Measurements from ENCODE around the gene SH3BP1. TPM values are rescaled to one million over a fixed set of nuclear protein-coding genes. Genes with fewer than 3 reads are reported as not detected.
A peak's percentile ranks its signal among the peaks of the same experiment; 100 is the strongest.

The SH3BP1 gene
- total and polyA plus RNA-seq, 2 of the 13 experiments (the other 11 are each of a cell fraction or from before 2014, with no cell fraction given) = 8.4 to 18.5 TPM

DNA sequence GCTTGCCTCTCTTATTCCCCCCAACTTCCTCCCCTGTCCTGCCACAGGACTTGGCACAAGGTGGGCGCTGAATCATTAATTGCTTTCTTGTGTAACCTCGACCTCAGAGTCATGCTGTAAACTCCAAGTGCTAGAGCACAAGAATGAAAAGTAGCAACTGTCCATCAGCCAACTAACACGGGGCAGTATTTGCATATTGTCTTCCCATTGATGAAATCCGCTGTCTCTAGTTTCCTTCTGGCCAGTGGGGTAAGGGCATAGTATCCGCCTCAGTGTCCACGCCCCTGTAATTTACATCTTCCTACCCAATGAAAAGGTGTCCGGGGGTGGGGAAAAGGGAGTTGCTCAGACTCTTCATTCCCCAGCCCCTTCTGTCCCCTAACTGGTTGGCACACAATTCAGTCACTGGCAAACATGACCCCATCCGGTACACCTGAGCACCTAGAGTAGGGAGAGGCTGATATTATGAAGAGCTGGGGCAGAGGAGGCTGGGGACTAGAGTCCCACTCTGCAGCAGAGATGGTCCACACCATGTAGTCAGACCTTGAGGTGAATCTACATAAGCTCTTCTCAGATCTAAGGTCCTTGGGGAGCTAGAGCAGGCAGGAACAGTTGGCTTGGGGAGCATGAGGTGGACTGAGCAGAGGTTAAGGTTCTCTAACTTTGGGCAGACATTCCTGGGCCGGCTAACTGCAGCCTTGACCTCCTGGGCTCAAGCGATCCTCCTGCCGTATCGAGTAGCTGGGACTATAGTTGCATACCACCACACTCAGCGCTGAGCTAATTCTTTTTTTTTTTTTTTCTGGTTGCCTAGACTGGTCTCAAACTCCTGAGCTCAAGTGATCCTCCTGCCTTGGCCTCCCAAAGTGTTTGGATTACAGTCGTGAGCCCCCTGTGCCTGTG is 37.7 kb upstream of the SH3BP1 start (continued):
- TF ChIP-seq, protein P1, sequence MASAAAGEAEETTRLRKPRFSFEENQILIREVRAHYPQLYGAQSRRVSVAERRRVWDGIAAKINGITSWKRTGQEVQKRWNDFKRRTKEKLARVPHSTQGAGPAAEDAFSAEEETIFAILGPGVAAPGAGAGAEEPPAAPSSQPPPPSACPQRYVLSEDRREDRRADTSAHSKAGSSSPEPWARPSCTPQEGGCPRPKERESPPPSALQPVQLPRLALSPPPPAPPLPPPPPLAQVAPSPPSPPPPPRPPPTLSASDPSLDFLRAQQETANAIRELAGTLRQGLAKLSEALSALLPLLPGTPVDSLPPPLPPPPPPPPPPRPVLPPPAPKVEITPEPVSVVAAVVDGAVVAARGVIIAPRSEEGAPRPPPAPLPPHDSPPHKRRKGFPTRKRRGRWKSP (CRISPR knock-in tag; IDR thresholded peaks at IDR 0.05) = no peak
- TF ChIP-seq MIER3 (CRISPR knock-in tag; IDR thresholded peaks at IDR 0.05; ENCODE audit: borderline replicate concordance) (0 out of 2 replicates have a peak, but pooled peaks have one; percentile 14), ZMAT3 (CRISPR knock-in tag; conservative IDR thresholded peaks at IDR 0.05) (no peak), ZNF746 (CRISPR knock-in tag; IDR thresholded peaks at IDR 0.05) (no peak), EZH2 (conservative IDR thresholded peaks at IDR 0.05; ENCODE audit: low read depth, low read length) (no peak), TEAD3 (CRISPR knock-in tag; optimal IDR thresholded peaks at IDR 0.05; ENCODE audit: borderline replicate concordance) (peak; percentile 86), THAP11 (CRISPR knock-in tag; IDR thresholded peaks at IDR 0.05) (peak; percentile 36; the same call in 1 of the 2 replicates), ZNF761 (CRISPR knock-in tag; conservative IDR thresholded peaks at IDR 0.05) (no peak), ATAD3A (CRISPR knock-in tag; IDR thresholded peaks at IDR 0.05) (no peak), ZFX (CRISPR knock-in tag; IDR thresholded peaks at IDR 0.05; ENCODE audit: low read depth) (no peak), HNF4A (CRISPR knock-in tag; IDR thresholded peaks at IDR 0.05) (peak; percentile 47; the same call in 1 of the 2 replicates), MXD4 (CRISPR knock-in tag; IDR thresholded peaks at IDR 0.05) (0 out of 2 replicates have a peak, but pooled peaks have one; percentile 21), REXO4 (CRISPR knock-in tag; IDR thresholded peaks at IDR 0.05; ENCODE audit: borderline replicate concordance) (no peak), ZNF7 (CRISPR knock-in tag; IDR thresholded peaks at IDR 0.05) (no peak), THYN1 (CRISPR knock-in tag; IDR thresholded peaks at IDR 0.05; ENCODE audit: borderline replicate concordance, low read depth) (no peak), NFYC (CRISPR knock-in tag; IDR thresholded peaks at IDR 0.05) (peak; percentile 85), CAMTA2 (CRISPR knock-in tag; IDR thresholded peaks at IDR 0.05; ENCODE audit: borderline replicate concordance) (no peak), PHF8 (CRISPR knock-in tag; IDR thresholded peaks at IDR 0.05) (peak; percentile 36; the same call in 1 of the 2 replicates)
- TF ChIP-seq, protein P2, sequence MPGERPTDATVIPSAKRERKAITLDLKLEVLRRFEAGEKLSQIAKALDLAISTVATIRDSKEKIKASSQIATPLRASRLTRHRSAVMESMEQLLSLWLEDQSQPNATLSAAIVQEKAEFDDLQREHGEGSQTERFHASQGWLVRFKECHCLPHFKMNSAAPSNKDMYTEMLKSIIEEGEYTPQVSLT (CRISPR knock-in tag; IDR thresholded peaks at IDR 0.05; ENCODE audit: borderline replicate concordance, low read depth) = no peak
- TF ChIP-seq, protein P3, sequence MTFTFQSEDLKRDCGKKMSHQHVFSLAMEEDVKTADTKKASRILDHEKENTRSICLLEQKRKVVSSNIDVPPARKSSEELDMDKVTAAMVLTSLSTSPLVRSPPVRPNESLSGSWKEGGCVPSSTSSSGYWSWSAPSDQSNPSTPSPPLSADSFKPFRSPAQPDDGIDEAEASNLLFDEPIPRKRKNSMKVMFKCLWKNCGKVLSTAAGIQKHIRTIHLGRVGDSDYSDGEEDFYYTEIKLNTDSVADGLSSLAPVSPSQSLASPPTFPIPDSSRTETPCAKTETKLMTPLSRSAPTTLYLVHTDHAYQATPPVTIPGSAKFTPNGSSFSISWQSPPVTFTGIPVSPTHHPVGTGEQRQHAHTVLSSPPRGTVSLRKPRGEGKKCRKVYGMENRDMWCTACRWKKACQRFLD (CRISPR knock-in tag; IDR thresholded peaks at IDR 0.05; ENCODE audit: borderline replicate concordance) = no peak
- TF ChIP-seq, protein P4, sequence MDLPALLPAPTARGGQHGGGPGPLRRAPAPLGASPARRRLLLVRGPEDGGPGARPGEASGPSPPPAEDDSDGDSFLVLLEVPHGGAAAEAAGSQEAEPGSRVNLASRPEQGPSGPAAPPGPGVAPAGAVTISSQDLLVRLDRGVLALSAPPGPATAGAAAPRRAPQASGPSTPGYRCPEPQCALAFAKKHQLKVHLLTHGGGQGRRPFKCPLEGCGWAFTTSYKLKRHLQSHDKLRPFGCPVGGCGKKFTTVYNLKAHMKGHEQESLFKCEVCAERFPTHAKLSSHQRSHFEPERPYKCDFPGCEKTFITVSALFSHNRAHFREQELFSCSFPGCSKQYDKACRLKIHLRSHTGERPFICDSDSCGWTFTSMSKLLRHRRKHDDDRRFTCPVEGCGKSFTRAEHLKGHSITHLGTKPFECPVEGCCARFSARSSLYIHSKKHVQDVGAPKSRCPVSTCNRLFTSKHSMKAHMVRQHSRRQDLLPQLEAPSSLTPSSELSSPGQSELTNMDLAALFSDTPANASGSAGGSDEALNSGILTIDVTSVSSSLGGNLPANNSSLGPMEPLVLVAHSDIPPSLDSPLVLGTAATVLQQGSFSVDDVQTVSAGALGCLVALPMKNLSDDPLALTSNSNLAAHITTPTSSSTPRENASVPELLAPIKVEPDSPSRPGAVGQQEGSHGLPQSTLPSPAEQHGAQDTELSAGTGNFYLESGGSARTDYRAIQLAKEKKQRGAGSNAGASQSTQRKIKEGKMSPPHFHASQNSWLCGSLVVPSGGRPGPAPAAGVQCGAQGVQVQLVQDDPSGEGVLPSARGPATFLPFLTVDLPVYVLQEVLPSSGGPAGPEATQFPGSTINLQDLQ (CRISPR knock-in tag; IDR thresholded peaks at IDR 0.05) = no peak
- TF ChIP-seq, protein P5, sequence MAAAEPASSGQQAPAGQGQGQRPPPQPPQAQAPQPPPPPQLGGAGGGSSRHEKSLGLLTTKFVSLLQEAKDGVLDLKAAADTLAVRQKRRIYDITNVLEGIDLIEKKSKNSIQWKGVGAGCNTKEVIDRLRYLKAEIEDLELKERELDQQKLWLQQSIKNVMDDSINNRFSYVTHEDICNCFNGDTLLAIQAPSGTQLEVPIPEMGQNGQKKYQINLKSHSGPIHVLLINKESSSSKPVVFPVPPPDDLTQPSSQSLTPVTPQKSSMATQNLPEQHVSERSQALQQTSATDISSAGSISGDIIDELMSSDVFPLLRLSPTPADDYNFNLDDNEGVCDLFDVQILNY (CRISPR knock-in tag; conservative IDR thresholded peaks at IDR 0.05) = no peak
- TF ChIP-seq, protein P6, sequence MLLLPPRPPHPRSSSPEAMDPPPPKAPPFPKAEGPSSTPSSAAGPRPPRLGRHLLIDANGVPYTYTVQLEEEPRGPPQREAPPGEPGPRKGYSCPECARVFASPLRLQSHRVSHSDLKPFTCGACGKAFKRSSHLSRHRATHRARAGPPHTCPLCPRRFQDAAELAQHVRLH (CRISPR knock-in tag; IDR thresholded peaks at IDR 0.05; ENCODE audit: borderline replicate concordance, low read depth) = no peak

All from HepG2 (cell line).